WERI-Rb-1 (cell line): ENCODE results near the gene SLC49A4.

ENCODE experiments used
- DNase-seq: peaks from one replicate; pipeline ENCODE4 v3.0.0-alpha.2; 2020
- H3K27ac ChIP-seq: fragments of 250-450 bp; sonication (Bioruptor Pico); 2 replicates; pipeline ENCODE4 v1.5.1; 2020; ENCODE audit warnings: mild to moderate bottlenecking, moderate library complexity
- H3K27me3 ChIP-seq: fragments of 250-450 bp; sonication (Bioruptor Pico); 2 replicates; pipeline ENCODE4 v1.5.1; 2021; ENCODE audit warnings: mild to moderate bottlenecking, low read depth, moderate library complexity; ENCODE audit not compliant: insufficient read depth, severe bottlenecking
- H3K36me3 ChIP-seq: fragments of 250-450 bp; sonication (Bioruptor Pico); 2 replicates; pipeline ENCODE4 v1.5.1; 2020; ENCODE audit warnings: mild to moderate bottlenecking, moderate library complexity
- H3K4me3 ChIP-seq: 2 replicates; pipeline ENCODE4 v1.5.1; 2011; ENCODE audit warnings: low read depth, mild to moderate bottlenecking, control low read depth, low read length
- H3K9me3 ChIP-seq: fragments of 250-450 bp; sonication (Bioruptor Pico); 2 replicates; pipeline ENCODE4 v1.5.1; 2021; ENCODE audit warnings: mild to moderate bottlenecking, moderate library complexity; ENCODE audit not compliant: severe bottlenecking
- TF ChIP-seq, protein P1 (sequence below): IDR thresholded peaks from 2 replicates; pipeline ENCODE4 v1.5.1; 2011; ENCODE audit warnings: low read depth, mild to moderate bottlenecking, control low read depth, inconsistent platforms, low read length

Gene SLC49A4

DNA sequence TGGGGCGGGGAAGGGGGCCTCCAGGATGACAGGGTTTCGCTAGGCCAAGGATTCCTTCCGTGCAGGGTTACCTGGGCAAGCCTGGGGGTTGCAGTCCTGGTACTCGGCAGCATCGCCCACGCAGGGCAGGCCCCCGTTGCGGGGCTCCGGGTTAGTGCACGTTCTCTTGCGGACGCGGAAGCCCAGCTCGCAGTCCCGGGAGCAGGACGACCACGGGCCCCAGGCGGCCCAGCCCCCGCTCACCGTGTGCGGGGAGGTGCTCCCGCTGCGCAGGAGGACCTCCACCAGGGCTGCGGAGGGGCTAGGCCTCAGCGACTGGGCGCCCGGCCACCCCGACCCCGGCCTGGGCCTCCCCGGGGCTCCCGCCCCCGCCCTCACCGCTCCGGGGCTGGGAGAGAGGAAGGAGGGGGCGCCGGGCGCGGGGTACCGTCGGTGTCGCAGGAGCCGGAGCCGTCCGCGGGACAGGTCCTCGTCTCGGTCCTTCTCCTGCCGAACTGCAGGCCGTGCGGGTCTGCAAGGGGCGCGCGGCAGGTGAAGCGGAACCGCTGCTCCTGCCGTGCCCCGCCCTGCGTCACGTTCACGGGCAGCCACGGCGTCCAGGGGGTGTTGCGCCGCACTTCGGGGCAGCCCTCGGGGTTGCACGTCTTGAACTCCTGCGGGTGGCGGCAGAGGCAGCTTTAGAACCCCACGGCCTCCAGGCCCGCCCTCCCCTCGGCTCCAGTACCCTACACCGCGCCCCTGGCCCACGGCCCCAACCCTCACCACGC, 118.1 kb downstream of the SLC49A4 start:
- Histone ChIP-seq H3K36me3 (no peaks in the 10 kb centered on the region), H3K27me3 (no peaks in the 10 kb centered on the region), H3K4me3 (no peak overlapping the region), H3K27ac (no peak overlapping the region), H3K9me3 (no peaks in the 10 kb centered on the region)
- DNase-seq = no peak
- TF ChIP-seq, protein P1, sequence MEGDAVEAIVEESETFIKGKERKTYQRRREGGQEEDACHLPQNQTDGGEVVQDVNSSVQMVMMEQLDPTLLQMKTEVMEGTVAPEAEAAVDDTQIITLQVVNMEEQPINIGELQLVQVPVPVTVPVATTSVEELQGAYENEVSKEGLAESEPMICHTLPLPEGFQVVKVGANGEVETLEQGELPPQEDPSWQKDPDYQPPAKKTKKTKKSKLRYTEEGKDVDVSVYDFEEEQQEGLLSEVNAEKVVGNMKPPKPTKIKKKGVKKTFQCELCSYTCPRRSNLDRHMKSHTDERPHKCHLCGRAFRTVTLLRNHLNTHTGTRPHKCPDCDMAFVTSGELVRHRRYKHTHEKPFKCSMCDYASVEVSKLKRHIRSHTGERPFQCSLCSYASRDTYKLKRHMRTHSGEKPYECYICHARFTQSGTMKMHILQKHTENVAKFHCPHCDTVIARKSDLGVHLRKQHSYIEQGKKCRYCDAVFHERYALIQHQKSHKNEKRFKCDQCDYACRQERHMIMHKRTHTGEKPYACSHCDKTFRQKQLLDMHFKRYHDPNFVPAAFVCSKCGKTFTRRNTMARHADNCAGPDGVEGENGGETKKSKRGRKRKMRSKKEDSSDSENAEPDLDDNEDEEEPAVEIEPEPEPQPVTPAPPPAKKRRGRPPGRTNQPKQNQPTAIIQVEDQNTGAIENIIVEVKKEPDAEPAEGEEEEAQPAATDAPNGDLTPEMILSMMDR = no peak

- Histone ChIP-seq H3K9me3 (no peaks in the 10 kb centered on the region), H3K36me3 (no peaks in the 10 kb centered on the region), H3K27ac (no peak overlapping the region), H3K27me3 (no peaks in the 10 kb centered on the region), H3K4me3 (no peak overlapping the region)
- no peak for DNase-seq
- TF ChIP-seq, protein P1 = no peak
Measured at GRCh38 chr3:122913539-122914100, 118.8 kb downstream of the SLC49A4 start.

DNA sequence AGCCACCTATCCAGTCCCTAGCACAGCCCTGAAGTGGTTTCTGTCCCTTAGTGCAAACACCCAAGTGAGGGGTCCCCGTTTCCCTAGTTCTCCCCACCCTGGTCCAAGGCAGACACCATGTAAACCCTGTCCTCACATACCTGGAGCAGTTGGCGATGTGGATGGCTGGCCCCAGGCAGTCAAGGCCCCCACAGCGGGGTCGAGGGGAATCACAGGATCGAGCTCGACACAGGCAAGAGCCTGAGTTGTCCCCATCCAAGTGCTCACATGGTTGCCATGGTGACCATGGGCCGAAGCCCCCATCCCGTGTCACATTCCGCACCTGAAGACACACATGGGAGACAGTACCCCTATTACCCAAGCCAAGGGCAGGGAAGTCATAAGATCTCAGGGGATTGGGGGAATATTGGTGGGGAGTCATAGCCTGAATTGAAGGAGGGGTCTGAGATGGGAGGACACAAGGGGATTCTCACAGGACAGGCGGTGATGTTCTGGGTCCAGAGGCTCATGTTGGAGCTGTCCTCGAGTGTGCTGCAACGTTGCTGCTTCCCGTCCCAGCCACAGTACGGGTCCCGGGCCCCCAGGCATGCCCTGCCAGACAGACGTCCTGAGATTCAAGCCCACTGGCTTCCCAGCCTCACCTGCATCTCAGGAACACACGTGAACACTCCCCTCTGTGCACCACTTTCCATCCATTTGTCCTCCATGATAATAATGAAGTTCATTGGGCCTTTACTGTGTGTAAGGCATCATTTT, 120.6 kb downstream of the SLC49A4 start:
- no peaks in the 10 kb centered on the region for H3K36me3 ChIP-seq
- no peak overlapping the region for H3K4me3 ChIP-seq
- no peak for DNase-seq
- H3K27ac ChIP-seq = no peak overlapping the region
- no peaks in the 10 kb centered on the region for H3K9me3 ChIP-seq
- no peaks in the 10 kb centered on the region for H3K27me3 ChIP-seq
- TF ChIP-seq, protein P1 = no peak

DNA sequence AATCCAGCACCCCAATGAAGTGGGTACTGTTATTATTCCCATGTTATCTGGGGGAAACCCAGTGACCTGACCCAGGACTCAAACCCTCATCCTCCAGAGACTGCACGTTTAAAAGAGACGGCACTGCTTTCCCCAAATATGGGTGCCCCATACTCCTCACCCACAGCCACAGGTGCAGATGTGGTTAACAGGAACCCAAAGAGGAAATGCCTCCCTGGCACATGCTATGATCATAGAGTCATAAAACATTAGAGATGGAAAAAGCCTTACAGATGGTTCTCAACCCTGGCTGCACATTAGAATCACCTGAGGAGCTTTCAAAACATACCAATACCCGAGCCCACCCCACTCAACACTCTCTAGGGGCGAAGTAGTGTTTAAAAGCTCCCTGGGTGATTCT, 121.2 kb downstream of the SLC49A4 start:
- no peaks in the 10 kb centered on the region for H3K27me3 ChIP-seq
- DNase-seq = no peak
- no peaks in the 10 kb centered on the region for H3K36me3 ChIP-seq
- H3K4me3 ChIP-seq = no peak overlapping the region
- no peaks in the 10 kb centered on the region for H3K9me3 ChIP-seq
- TF ChIP-seq, protein P1 = no peak
- H3K27ac ChIP-seq = no peak overlapping the region

DNA sequence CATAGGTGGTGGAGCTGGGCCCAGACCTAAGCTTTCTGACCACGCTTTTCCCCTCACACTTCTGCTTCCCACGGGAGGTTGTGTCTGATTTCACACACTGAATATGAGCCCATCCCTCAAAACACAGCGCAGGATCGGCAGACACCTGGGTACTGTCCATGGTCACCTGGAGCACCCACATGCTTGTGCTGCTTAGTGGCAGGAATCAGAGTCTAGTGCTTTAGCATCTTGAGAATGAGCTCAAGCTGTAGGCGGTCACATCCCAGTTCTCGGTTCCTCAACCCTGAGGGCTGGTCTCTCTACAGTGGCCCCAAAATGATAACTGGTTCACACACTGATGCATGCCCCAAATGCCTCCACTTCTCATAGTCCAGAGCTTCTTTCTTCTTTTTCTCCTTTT, 121.7 kb downstream of the SLC49A4 start:
- Histone ChIP-seq H3K9me3 (no peaks in the 10 kb centered on the region), H3K4me3 (no peak overlapping the region), H3K27ac (no peak overlapping the region), H3K27me3 (no peaks in the 10 kb centered on the region), H3K36me3 (no peaks in the 10 kb centered on the region)
- TF ChIP-seq, protein P1 = no peak
- DNase-seq = no peak
